ENCODE results near the gene GSTM2. TPM values are rescaled to one million over a fixed set of nuclear protein-coding genes. Genes with fewer than 3 reads are reported as not detected.

GSTM2 gene
- total RNA-seq, 4 donors from 2014 or later = 32.1 to 154 (median 72.1) TPM

- intact Hi-C loops (cut with DNase I; ENCODE audit: low total_unique reads) = loop anchor here (10.0 kb wide), 1 partner anchor 89 kb away; the partner anchor contains the start of gene GNAI3
- no peak overlapping the region for H3K4me3 ChIP-seq
- no peaks in the 10 kb centered on the region for H3K9me3 ChIP-seq
- H3K27ac ChIP-seq = no peak overlapping the region
- TF ChIP-seq POLR2A (IDR thresholded peaks at IDR 0.05) (no peak), CTCF (IDR thresholded peaks at IDR 0.05) (no peak)
- H3K36me3 ChIP-seq = no peaks in the 10 kb centered on the region
- H3K4me1 ChIP-seq = peaks cover 4 to 6% of the 10 kb centered on the region in 2 donors
- DNase-seq = no peak
- H3K27me3 ChIP-seq = no peaks in the 10 kb centered on the region
These were observed 33.6 kb upstream of the GSTM2 start for GRCh38 chr1:109634292-109634691.

- peaks cover 4 to 6% of the 10 kb centered on the region in 2 donors for H3K4me1 ChIP-seq
- intact Hi-C loops (cut with DNase I; ENCODE audit: low total_unique reads) = loop anchor here (10.0 kb wide), 1 partner anchor 90 kb away; the partner anchor contains the start of gene GNAI3
- TF ChIP-seq CTCF (IDR thresholded peaks at IDR 0.05) (no peak), POLR2A (IDR thresholded peaks at IDR 0.05) (no peak)
These were observed 32.8 kb upstream of the GSTM2 start for GRCh38 chr1:109634771-109635750.

GRCh38 chr1:109635862-109636200, 32.0 kb upstream of the GSTM2 start:
- TF ChIP-seq CTCF (IDR thresholded peaks at IDR 0.05) (no peak), POLR2A (IDR thresholded peaks at IDR 0.05) (no peak)
- no peaks in the 10 kb centered on the region for H3K9me3 ChIP-seq
- H3K27ac ChIP-seq = no peak overlapping the region
- H3K27me3 ChIP-seq = no peaks in the 10 kb centered on the region
- H3K4me3 ChIP-seq = no peak overlapping the region
- intact Hi-C loops (cut with DNase I; ENCODE audit: low total_unique reads) = loop anchor here (10.0 kb wide), 1 partner anchor 91 kb away; the partner anchor contains the start of gene GNAI3
- peaks cover 4 to 6% of the 10 kb centered on the region in 2 donors for H3K4me1 ChIP-seq
- H3K36me3 ChIP-seq = no peaks in the 10 kb centered on the region
- no peak for DNase-seq

More at GRCh38 chr1:109634771-109635750, 32.8 kb upstream of the GSTM2 start:
- H3K9me3 ChIP-seq = no peaks in the 10 kb centered on the region
- H3K4me3 ChIP-seq = no peak overlapping the region
- DNase-seq = no peak
- no peak overlapping the region for H3K27ac ChIP-seq
- no peaks in the 10 kb centered on the region for H3K27me3 ChIP-seq
- H3K36me3 ChIP-seq = no peaks in the 10 kb centered on the region

- DNase-seq = no peak
- intact Hi-C loops (cut with DNase I; ENCODE audit: low total_unique reads) = loop anchor here (10.0 kb wide), 1 partner anchor 92 kb away; the partner anchor contains the start of gene GNAI3
- Histone ChIP-seq H3K27ac (peak overlapping the region in 1 of 2 donors; percentile 44), H3K27me3 (no peaks in the 10 kb centered on the region), H3K4me3 (no peak overlapping the region), H3K4me1 (peaks cover 4 to 6% of the 10 kb centered on the region in 2 donors), H3K9me3 (no peaks in the 10 kb centered on the region), H3K36me3 (no peaks in the 10 kb centered on the region)
- TF ChIP-seq POLR2A (IDR thresholded peaks at IDR 0.05) = no peak
- no peak for TF ChIP-seq CTCF (IDR thresholded peaks at IDR 0.05)
These were observed 31.5 kb upstream of the GSTM2 start for GRCh38 chr1:109636201-109636952.
